ENCODE results near the gene CDO1. TPM values are rescaled to one million over a fixed set of nuclear protein-coding genes. Genes with fewer than 3 reads are reported as not detected.
A peak's percentile ranks its signal among the peaks of the same experiment; 100 is the strongest.
"Not testable (repeated sequence)": the region's sequence is repeated elsewhere in the genome, so short reads cannot be mapped to it uniquely, and the experiment has no call there.

Gene CDO1
- total RNA-seq, 2 experiments from 2014 or later = 0.28 to 0.50 TPM

- DNase-seq = no peak
- H3K4me3 Mint-ChIP-seq = peak overlapping the region; percentile 88
- CTCF ChIA-PET = interaction anchor here (1.2 kb wide), 2 partner anchors 208 to 218 kb away, joined by 4 to 6 read pairs; partner anchors contain the start of gene TMED7
- no peak overlapping the region for H3K27ac Mint-ChIP-seq
- POLR2A ChIA-PET = interaction anchor here (1.1 to 1.6 kb wide), 6 partner anchors 10 to 300 kb away, joined by 3 to 8 read pairs (median 4); partner anchors contain the start of gene TMED7
- peaks cover 50% of the 10 kb centered on the region for H3K4me1 Mint-ChIP-seq
- H3K9me3 Mint-ChIP-seq = no peaks in the 10 kb centered on the region
- no peaks in the 10 kb centered on the region for H3K27me3 Mint-ChIP-seq
- peaks cover 8% of the 10 kb centered on the region for H3K36me3 Mint-ChIP-seq (ENCODE audit: low read depth)
These were observed 26.5 kb upstream of the CDO1 start for GRCh38 chr5:115842952-115843351.

DNA sequence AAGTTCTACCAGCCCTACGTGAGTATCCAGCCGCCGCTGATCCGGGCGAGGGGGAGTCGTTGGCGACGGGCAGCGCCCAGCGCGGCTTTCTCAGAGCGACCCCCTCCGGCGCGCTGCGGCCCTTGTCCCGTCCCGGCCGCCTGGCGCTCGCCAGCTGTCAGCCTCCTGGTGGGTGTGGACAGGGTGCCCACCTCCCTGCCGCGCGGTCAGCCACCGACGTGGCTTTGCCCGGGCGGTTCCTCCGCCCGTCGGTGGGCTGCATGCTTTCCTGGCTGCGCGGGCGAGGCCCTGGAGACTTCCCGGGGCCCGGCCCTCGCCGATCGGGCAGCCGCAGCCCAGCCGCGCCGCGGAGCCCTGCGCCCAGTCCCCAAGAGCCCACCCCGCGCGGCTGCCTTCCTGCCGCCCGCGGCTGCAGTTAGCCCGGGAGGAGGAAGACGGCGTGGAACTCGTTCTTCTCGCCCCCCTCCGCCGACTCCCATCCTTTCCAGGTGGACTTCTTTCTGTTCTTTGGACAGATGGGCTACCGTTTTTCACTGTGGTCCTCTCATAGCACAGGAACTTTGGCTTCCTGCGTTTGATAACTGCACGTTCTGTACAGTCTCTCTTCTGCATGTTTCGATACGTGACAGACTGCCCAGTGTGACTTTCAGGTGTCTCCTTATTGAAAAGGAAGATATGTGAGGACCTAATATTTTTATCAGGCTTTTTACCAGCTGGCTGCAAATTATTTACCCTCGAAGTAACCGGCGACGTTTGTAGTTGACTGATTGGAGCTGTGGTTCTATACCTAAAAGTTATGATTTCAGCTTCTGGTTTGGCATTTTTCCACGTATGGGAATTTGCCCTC lies 25.9 kb upstream of the CDO1 start:
- DNase-seq = no peak
- H3K27ac Mint-ChIP-seq = peak overlapping the region; percentile 82
- H3K36me3 Mint-ChIP-seq (ENCODE audit: low read depth) = peaks cover 13% of the 10 kb centered on the region
- H3K9me3 Mint-ChIP-seq = no peaks in the 10 kb centered on the region
- ChIA-PET POLR2A (interaction anchor here (0.7 to 3.7 kb wide), 14 partner anchors 9 to 299 kb away, joined by 3 to 48 read pairs (median 4); partner anchors contain the start of genes COMMD10, FEM1C and TMED7), CTCF (interaction anchor here (1.2 kb wide), 2 partner anchors 208 to 217 kb away, joined by 4 to 6 read pairs; partner anchors contain the start of gene TMED7)
- H3K4me1 Mint-ChIP-seq = peaks cover 54% of the 10 kb centered on the region
- H3K27me3 Mint-ChIP-seq = no peaks in the 10 kb centered on the region
- H3K4me3 Mint-ChIP-seq = peak overlapping the region; percentile 88

GRCh38 chr5:115841382-115842088 lies 25.1 kb upstream of the CDO1 start, which contains the start of the genes AP3S1 and ATG12:
AP3S1 (plus strand) TSS chr5:115841935; CDS start chr5:115842038, 103 bp downstream.
ATG12 (minus strand) TSS chr5:115841565; CDS start chr5:115841552, 13 bp downstream.
- H3K27me3 Mint-ChIP-seq = no peaks in the 10 kb centered on the region
- peak within 1 kb of the TSS; percentile 88 for H3K4me3 Mint-ChIP-seq
- ChIA-PET CTCF (interaction anchor here (0.9 to 2.0 kb wide), 3 partner anchors 10 to 226 kb away, joined by 3 to 11 read pairs (median 3); no protein-coding TSS in a partner anchor), POLR2A (interaction anchor here (0.5 to 3.7 kb wide), 17 partner anchors 10 to 546 kb away, joined by 3 to 48 read pairs (median 4); partner anchors contain the start of genes CCDC112, COMMD10, FEM1C and TMED7)
- peaks cover 54% of the 10 kb centered on the region for H3K4me1 Mint-ChIP-seq
- no peaks in the 10 kb centered on the region for H3K9me3 Mint-ChIP-seq
- DNase-seq = peak; percentile 91
- peaks cover 19% of the 10 kb centered on the region for H3K36me3 Mint-ChIP-seq (ENCODE audit: low read depth)
- peak within 1 kb of the TSS; percentile 93 for H3K27ac Mint-ChIP-seq

DNA sequence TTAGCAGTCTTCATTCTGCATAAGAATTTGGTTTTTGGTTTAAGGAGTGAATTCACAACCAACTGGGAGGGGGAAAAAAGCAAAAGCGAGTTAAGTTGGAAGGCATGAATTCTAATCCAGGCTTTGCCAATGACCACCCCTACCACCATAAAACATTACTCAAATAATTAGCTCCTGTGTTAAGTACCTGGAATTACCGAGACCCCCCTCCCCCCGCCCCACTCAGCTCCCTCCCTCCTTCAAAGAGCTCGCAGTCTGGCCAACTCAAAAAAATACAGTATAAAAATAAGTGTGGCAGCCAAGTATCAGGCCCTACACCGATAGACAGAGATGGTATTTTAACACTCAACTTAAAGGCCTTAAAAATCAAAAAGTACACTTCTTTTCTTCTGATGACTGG lies 24.4 kb upstream of the CDO1 start:
- CTCF ChIA-PET = interaction anchor here (0.7 to 2.0 kb wide), 4 partner anchors 9 to 227 kb away, joined by 3 to 11 read pairs (median 4); no protein-coding TSS in a partner anchor
- DNase-seq = no peak
- H3K9me3 Mint-ChIP-seq = no peaks in the 10 kb centered on the region
- peak overlapping the region; percentile 88 for H3K4me3 Mint-ChIP-seq
- H3K27ac Mint-ChIP-seq = peak overlapping the region; percentile 93
- POLR2A ChIA-PET = interaction anchor here (0.5 to 3.7 kb wide), 17 partner anchors 9 to 579 kb away, joined by 3 to 48 read pairs (median 4); partner anchors contain the start of genes CCDC112, FEM1C and TMED7
- H3K27me3 Mint-ChIP-seq = no peaks in the 10 kb centered on the region
- H3K4me1 Mint-ChIP-seq = peaks cover 56% of the 10 kb centered on the region
- H3K36me3 Mint-ChIP-seq (ENCODE audit: low read depth) = peaks cover 25% of the 10 kb centered on the region

DNA sequence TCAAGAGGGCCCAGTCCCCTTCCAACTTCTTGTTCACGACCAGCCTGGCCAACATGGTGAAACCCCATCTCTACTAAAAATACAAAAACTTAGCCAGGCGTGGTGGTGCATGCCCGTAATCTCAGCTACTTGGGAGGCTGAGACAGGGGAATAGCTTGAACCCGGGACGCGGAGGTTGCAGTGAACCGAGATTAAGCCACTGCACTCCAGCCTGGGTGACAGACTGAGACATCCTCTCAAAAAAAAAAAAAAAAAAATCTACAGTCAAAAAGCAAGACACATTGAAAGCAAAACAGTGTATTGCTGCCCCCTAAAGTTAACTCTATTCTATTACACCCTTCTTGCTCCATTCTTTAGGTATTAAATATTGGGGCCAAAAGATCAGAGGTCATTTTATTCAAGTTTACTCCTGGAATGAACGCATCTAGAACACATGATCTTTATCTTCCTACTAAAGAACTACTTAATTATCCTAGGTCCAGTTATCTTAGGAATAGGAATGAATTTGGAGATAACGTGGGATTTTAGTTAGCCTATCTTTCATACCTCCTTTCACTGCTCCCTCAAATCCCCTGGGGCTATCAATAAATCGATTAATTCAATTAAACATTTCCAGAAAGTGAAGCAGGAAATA lies 22.5 kb upstream of the CDO1 start:
- ChIA-PET CTCF (interaction anchor here (0.6 to 2.0 kb wide), 14 partner anchors 8 to 529 kb away, joined by 3 to 11 read pairs (median 3); no protein-coding TSS in a partner anchor), POLR2A (interaction anchor here (0.8 to 3.7 kb wide), 4 partner anchors 21 to 295 kb away, joined by 3 to 48 read pairs (median 4); partner anchors contain the start of gene TMED7)
- H3K4me3 Mint-ChIP-seq = peak overlapping the region; percentile 88
- H3K27me3 Mint-ChIP-seq = no peaks in the 10 kb centered on the region
- no peaks in the 10 kb centered on the region for H3K9me3 Mint-ChIP-seq
- DNase-seq = peak; percentile 43
- H3K27ac Mint-ChIP-seq = no peak overlapping the region
- peaks cover 44% of the 10 kb centered on the region for H3K36me3 Mint-ChIP-seq (ENCODE audit: low read depth)
- H3K4me1 Mint-ChIP-seq = peaks cover 45% of the 10 kb centered on the region

- ChIA-PET CTCF (interaction anchor here (1.0 to 1.1 kb wide), 2 partner anchors 9 to 208 kb away, joined by 3 to 4 read pairs; no protein-coding TSS in a partner anchor), POLR2A (interaction anchor here (1.7 kb wide), 1 partner anchor 29 kb away, joined by 4 read pairs; no protein-coding TSS in a partner anchor)
- Mint-ChIP-seq H3K27me3 (no peaks in the 10 kb centered on the region), H3K36me3 (ENCODE audit: low read depth) (peaks cover 61% of the 10 kb centered on the region), H3K27ac (no peak overlapping the region), H3K9me3 (no peaks in the 10 kb centered on the region), H3K4me3 (no peak overlapping the region), H3K4me1 (peaks cover 28% of the 10 kb centered on the region)
- no peak for DNase-seq
These were observed 19.0 kb upstream of the CDO1 start for GRCh38 chr5:115835481-115835880.

DNA sequence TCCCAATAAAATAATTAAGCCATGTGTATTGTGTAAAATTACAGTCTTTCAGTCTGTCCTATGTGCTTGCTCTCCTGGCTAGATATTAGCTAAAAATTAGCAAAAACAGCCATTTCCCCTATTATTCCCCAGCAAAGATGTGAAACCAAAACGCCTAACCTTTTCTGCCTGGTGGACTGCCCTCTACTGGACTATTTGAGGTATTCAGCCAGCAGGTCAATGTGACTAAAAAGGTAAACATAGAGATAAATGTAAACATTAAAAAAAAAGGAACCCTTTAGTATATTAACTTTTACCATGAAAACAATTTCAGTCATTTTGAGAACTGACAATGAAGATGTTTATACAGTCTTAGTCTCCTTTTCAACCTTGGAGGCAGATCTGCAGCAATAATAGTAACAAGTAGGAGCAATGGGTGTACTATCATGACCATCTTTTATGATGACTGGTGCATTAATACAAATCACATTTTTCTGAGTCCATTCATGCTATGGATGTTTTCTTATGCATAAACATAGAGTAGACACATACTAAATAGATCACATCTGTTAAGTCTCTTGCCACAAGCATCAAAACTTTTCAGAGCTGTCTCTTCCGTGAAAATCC lies 14.8 kb upstream of the CDO1 start:
- H3K27me3 Mint-ChIP-seq = no peaks in the 10 kb centered on the region
- DNase-seq = no peak
- H3K27ac Mint-ChIP-seq = no peak overlapping the region
- CTCF ChIA-PET = interaction anchor here (1.1 to 1.9 kb wide), 4 partner anchors 9 to 202 kb away, joined by 4 to 11 read pairs (median 6); no protein-coding TSS in a partner anchor
- peaks cover 3% of the 10 kb centered on the region for H3K9me3 Mint-ChIP-seq
- H3K4me1 Mint-ChIP-seq = peaks cover 3% of the 10 kb centered on the region
- peaks cover 73% of the 10 kb centered on the region for H3K36me3 Mint-ChIP-seq (ENCODE audit: low read depth)
- POLR2A ChIA-PET = interaction anchor here (1.9 kb wide), 1 partner anchor 9 kb away, joined by 7 read pairs; the partner anchor contains the start of genes AP3S1 and ATG12
- no peak overlapping the region for H3K4me3 Mint-ChIP-seq

GRCh38 chr5:115829913-115830312 lies 13.5 kb upstream of the CDO1 start:
- ChIA-PET CTCF (no interaction called here), POLR2A (interaction anchor here (0.6 kb wide), 1 partner anchor 85 kb away, joined by 3 read pairs; no protein-coding TSS in a partner anchor)
- Mint-ChIP-seq H3K27ac (no peak overlapping the region), H3K4me1 (peaks cover 2% of the 10 kb centered on the region), H3K4me3 (no peak overlapping the region), H3K36me3 (ENCODE audit: low read depth) (peaks cover 62% of the 10 kb centered on the region), H3K9me3 (peaks cover 3% of the 10 kb centered on the region), H3K27me3 (peaks cover 2% of the 10 kb centered on the region)
- DNase-seq = no peak

DNA sequence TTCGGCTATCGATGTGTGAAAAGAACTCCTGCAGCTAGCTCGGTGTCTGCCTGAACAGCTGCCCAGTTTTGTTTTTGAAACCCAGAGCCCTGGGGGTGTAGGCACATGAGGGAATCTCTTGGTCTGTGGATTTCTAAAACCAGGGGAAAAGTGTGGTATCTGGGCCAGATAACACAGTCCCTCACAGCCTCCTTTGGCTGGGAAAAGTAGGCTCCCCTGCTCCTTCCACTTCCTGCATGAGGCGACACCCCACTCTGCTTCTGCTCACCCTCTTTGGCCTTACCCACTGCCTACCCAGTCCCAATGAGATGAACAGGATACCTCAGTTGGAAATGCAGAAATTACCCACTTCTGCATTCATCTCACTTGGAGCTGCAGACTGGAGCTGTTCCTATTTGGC lies 9.5 kb upstream of the CDO1 start:
- POLR2A ChIA-PET = interaction anchor here (0.9 kb wide), 1 partner anchor 15 kb away, joined by 3 read pairs; the partner anchor contains the start of genes AP3S1 and ATG12
- peaks cover 34% of the 10 kb centered on the region for H3K36me3 Mint-ChIP-seq (ENCODE audit: low read depth)
- H3K27me3 Mint-ChIP-seq = peaks cover 29% of the 10 kb centered on the region

GRCh38 chr5:115824983-115825382 lies 8.5 kb upstream of the CDO1 start:
- H3K9me3 Mint-ChIP-seq, H3K4me3 Mint-ChIP-seq, H3K27ac Mint-ChIP-seq, CTCF ChIA-PET, H3K4me1 Mint-ChIP-seq, DNase-seq: not testable (repeated sequence)
- POLR2A ChIA-PET = interaction anchor here (0.6 kb wide), 1 partner anchor 121 kb away, joined by 3 read pairs; no protein-coding TSS in a partner anchor
- H3K36me3 Mint-ChIP-seq (ENCODE audit: low read depth) = peaks cover 32% of the 10 kb centered on the region
- H3K27me3 Mint-ChIP-seq = peaks cover 38% of the 10 kb centered on the region

More for the DNA sequence above, 9.5 kb upstream of the CDO1 start:
- DNase-seq = no peak
- H3K4me1 Mint-ChIP-seq = no peaks in the 10 kb centered on the region
- H3K9me3 Mint-ChIP-seq = peaks cover 3% of the 10 kb centered on the region
- H3K27ac Mint-ChIP-seq = no peak overlapping the region
- CTCF ChIA-PET = interaction anchor here (0.8 kb wide), 1 partner anchor 9 kb away, joined by 3 read pairs; no protein-coding TSS in a partner anchor
- no peak overlapping the region for H3K4me3 Mint-ChIP-seq

DNA sequence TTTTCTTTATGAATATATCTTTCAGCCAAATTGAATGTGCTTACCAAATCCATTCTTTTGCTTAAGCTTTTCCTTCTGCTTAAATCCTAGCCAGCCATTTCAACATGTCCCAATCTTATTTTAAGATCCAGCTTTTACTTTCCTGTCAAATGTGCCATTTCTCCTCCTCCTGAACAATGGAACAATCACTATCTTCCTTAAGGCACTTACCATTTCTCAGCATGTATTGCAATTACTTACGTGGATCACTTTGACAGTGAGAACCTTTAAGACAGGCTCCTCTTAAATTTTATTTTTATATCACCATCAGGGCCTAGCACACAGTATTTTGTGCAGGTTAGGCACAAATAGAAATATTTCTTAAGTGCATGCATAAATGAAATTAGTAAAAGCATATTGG lies 4.4 kb upstream of the CDO1 start:
- CTCF ChIA-PET = no interaction called here
- no peak for DNase-seq

More for the DNA sequence above, 4.4 kb upstream of the CDO1 start:
- POLR2A ChIA-PET = no interaction called here
- H3K27ac Mint-ChIP-seq = no peak overlapping the region
- peaks cover 71% of the 10 kb centered on the region for H3K27me3 Mint-ChIP-seq
- peaks cover 8% of the 10 kb centered on the region for H3K4me1 Mint-ChIP-seq
- no peak overlapping the region for H3K4me3 Mint-ChIP-seq
- no peaks in the 10 kb centered on the region for H3K36me3 Mint-ChIP-seq (ENCODE audit: low read depth)
- H3K9me3 Mint-ChIP-seq = no peaks in the 10 kb centered on the region

Measured in activated CD4-positive, alpha-beta memory T cell treated with anti-CD3 and anti-CD28 coated beads, Interleukin-2, amount 10 ng/mL, durations not matched to agents 7 days and 5 days (primary cell).